ENCODE results near the gene JUN.
A peak's percentile ranks its signal among the peaks of the same experiment; 100 is the strongest.

The JUN gene

GRCh38 chr1:58815686-58816071 lies 31.8 kb upstream of the JUN start (continued):
- TF ChIP-seq SCRT1 (tag by site-specific recombination; IDR thresholded peaks at IDR 0.05; ENCODE audit: borderline replicate concordance) (peak; percentile 20; the same call in 1 of the 2 replicates), ZNF530 (tag by site-specific recombination; IDR thresholded peaks at IDR 0.05; ENCODE audit: low read depth) (no peak), ZNF561 (tag by site-specific recombination; IDR thresholded peaks at IDR 0.05; ENCODE audit: borderline replicate concordance) (no peak), ZNF18 (tag by site-specific recombination; IDR thresholded peaks at IDR 0.05) (no peak), PBX3 (CRISPR knock-in tag; IDR thresholded peaks at IDR 0.05) (no peak), IKZF3 (tag by site-specific recombination; IDR thresholded peaks at IDR 0.05) (peak; percentile 46), GFI1B (tag by site-specific recombination; IDR thresholded peaks at IDR 0.05) (no peak), RBAK (tag by site-specific recombination; IDR thresholded peaks at IDR 0.05) (no peak), ZEB2 (tag by site-specific recombination; IDR thresholded peaks at IDR 0.05) (no peak), PRDM6 (tag by site-specific recombination; IDR thresholded peaks at IDR 0.05) (0 out of 2 replicates have a peak, but pooled peaks have one; percentile 6)

DNA sequence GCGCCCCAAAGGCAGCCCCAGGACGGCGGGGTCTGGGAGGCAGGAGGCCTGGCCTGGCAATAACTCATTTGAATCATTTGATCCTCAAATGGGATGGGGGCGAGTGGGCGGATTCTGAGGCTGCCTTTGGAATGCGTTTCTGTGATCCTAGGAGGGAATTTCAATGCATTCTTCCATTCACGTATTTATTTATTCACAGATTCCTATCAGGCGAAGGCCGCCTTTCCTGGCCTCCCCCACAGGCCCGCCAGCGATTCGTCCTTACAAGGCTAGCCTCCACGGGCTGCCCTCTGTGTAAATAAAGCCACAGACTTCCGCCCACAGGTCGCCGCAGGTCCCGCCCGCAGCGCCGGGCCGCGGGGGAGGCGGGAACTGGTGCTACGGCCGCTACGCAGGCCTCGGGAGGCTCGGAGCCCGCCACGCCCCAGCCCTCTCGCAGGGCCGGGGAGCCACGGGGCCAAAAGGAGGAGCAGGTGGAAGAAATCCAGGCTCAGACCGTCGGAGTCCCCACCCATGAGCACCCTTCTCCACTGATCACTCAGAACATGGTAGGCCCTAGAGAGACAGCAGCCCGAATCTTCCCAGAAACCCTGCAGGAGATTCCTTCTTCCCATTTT lies 31.3 kb upstream of the JUN start:
- peaks cover 7% of the 10 kb centered on the region for H3K4me1 ChIP-seq (ENCODE audit: control insufficient read depth, insufficient read depth, low read length)
- peak overlapping the region; percentile 82 for H3K27ac ChIP-seq (ENCODE audit: extremely low read depth, low read depth, low read length)
- peak overlapping the region; percentile 51 for H3K4me3 ChIP-seq (ENCODE audit: low read depth, low read length)
- H3K9me3 ChIP-seq (ENCODE audit: control insufficient read depth, insufficient read depth, low read depth, low read length): no peaks in the 10 kb centered on the region
- H3K36me3 ChIP-seq (ENCODE audit: control insufficient read depth in 2 of 2, insufficient read depth in 1 of 2, low read length in 2 of 2): no peaks in the 10 kb centered on the region
- ChIA-PET CTCF (no interaction called here), POLR2A (interaction anchor here (1.1 kb wide), 1 partner anchor 31 kb away, joined by 5 read pairs; the partner anchor contains the start of gene JUN)
- TF ChIP-seq ZNF623 (tag by site-specific recombination; IDR thresholded peaks at IDR 0.05) (no peak), HOXD13 (CRISPR knock-in tag; IDR thresholded peaks at IDR 0.05; ENCODE audit: borderline replicate concordance) (no peak), ZNF404 (tag by site-specific recombination; IDR thresholded peaks at IDR 0.05) (no peak), ZNF473 (tag by site-specific recombination; IDR thresholded peaks at IDR 0.05) (no peak), WT1 (tag by site-specific recombination; IDR thresholded peaks at IDR 0.05) (peak; percentile 59), KLF9 (tag by site-specific recombination; IDR thresholded peaks at IDR 0.05; ENCODE audit: low read depth) (peak; percentile 32; the same call in 1 of the 2 replicates), ZNF433 (tag by site-specific recombination; IDR thresholded peaks at IDR 0.05; ENCODE audit: low read depth) (no peak), ZNF747 (tag by site-specific recombination; IDR thresholded peaks at IDR 0.05) (no peak), ZIC2 (tag by site-specific recombination; IDR thresholded peaks at IDR 0.05) (peak; percentile 89), ZNF610 (tag by site-specific recombination; IDR thresholded peaks at IDR 0.05; ENCODE audit: borderline replicate concordance) (peak; percentile 23; the same call in 1 of the 2 replicates), ZNF266 (tag by site-specific recombination; IDR thresholded peaks at IDR 0.05; ENCODE audit: low read depth) (no peak), ZFP37 (tag by site-specific recombination; IDR thresholded peaks at IDR 0.05) (0 out of 2 replicates have a peak, but pooled peaks have one; percentile 55), ZNF776 (tag by site-specific recombination; IDR thresholded peaks at IDR 0.05; ENCODE audit: borderline replicate concordance) (no peak), ZNF624 (tag by site-specific recombination; IDR thresholded peaks at IDR 0.05) (no peak), ZNF214 (tag by site-specific recombination; IDR thresholded peaks at IDR 0.05; ENCODE audit: borderline replicate concordance) (no peak), ZNF48 (tag by site-specific recombination; IDR thresholded peaks at IDR 0.05) (no peak), BCL11B (tag by site-specific recombination; IDR thresholded peaks at IDR 0.05; ENCODE audit: low read depth) (no peak), TSHZ1 (tag by site-specific recombination; IDR thresholded peaks at IDR 0.05; ENCODE audit: borderline replicate concordance) (no peak)
- TF ChIP-seq, protein P1, sequence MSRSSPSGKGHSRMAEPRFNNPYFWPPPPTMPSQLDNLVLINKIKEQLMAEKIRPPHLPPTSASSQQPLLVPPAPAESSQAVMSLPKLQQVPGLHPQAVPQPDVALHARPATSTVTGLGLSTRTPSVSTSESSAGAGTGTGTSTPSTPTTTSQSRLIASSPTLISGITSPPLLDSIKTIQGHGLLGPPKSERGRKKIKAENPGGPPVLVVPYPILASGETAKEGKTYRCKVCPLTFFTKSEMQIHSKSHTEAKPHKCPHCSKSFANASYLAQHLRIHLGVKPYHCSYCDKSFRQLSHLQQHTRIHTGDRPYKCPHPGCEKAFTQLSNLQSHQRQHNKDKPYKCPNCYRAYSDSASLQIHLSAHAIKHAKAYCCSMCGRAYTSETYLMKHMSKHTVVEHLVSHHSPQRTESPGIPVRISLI (tag by site-specific recombination; IDR thresholded peaks at IDR 0.05): no peak
